Karpas-422 (cell line): ENCODE results near the gene FAM47B. TPM values are rescaled to one million over a fixed set of nuclear protein-coding genes. Genes with fewer than 3 reads are reported as not detected.

ENCODE experiments used
- DNase-seq: peaks from one replicate; pipeline ENCODE4 v3.0.0-alpha.2; 2015
- H2AFZ ChIP-seq: fragments of 200-600 bp; sonication (generic); 2 replicates; pipeline ENCODE4 v1.6.1; 2014; ENCODE audit warnings: antibody characterized with exemption, low read length, mixed read lengths
- H3K27ac ChIP-seq: fragments of 200-600 bp; sonication (generic); 2 replicates; pipeline ENCODE4 v1.5.1; 2014; ENCODE audit warnings: mild to moderate bottlenecking, low read length, moderate library complexity
- H3K27me3 ChIP-seq: fragments of 200-600 bp; sonication (generic); 2 replicates; pipeline ENCODE4 v1.6.1; 2014; ENCODE audit warnings: low read length, mixed read lengths
- H3K36me3 ChIP-seq: fragments of 200-600 bp; sonication (generic); 2 replicates; pipeline ENCODE4 v1.6.1; 2014; ENCODE audit warnings: low read length, mixed read lengths; ENCODE audit not compliant: insufficient read depth
- H3K4me1 ChIP-seq: fragments of 200-600 bp; sonication (generic); 2 replicates; pipeline ENCODE4 v1.6.1; 2014; ENCODE audit warnings: mild to moderate bottlenecking, low read length, mixed read lengths
- H3K4me2 ChIP-seq: fragments of 200-600 bp; sonication (generic); 2 replicates; pipeline ENCODE4 v1.6.1; 2014; ENCODE audit warnings: low read length, low read depth, mild to moderate bottlenecking; ENCODE audit not compliant: poor library complexity, severe bottlenecking
- H3K4me3 ChIP-seq: fragments of 200-600 bp; sonication (generic); 2 replicates; pipeline ENCODE4 v1.5.1; 2014; ENCODE audit warnings: mild to moderate bottlenecking, antibody characterized with exemption, low read length, mixed read lengths
- H3K79me2 ChIP-seq: fragments of 200-600 bp; sonication (generic); 2 replicates; pipeline ENCODE4 v1.6.1; 2014; ENCODE audit warnings: mild to moderate bottlenecking, low read length, mixed read lengths
- H3K9ac ChIP-seq: fragments of 200-600 bp; sonication (generic); 2 replicates; pipeline ENCODE4 v1.6.0; 2014; ENCODE audit warnings: low read length
- H3K9me2 ChIP-seq: fragments of 200-600 bp; sonication (generic), shearing (Covaris generic); replicated peaks from 2 replicates; pipeline ENCODE4 v1.6.0; 2014; ENCODE audit warnings: mild to moderate bottlenecking, low read length, moderate library complexity; ENCODE audit not compliant: insufficient read depth
- H3K9me3 ChIP-seq: fragments of 300-700, 200-600 bp; sonication (generic); 2 replicates; pipeline ENCODE4 v1.6.1; 2014; ENCODE audit warnings: low read length, mixed read lengths
- H4K20me1 ChIP-seq: fragments of 200-600 bp; sonication (generic); 2 replicates; pipeline ENCODE4 v1.6.1; 2014; ENCODE audit warnings: mild to moderate bottlenecking, antibody characterized with exemption, low read length, low read depth; ENCODE audit not compliant: insufficient read depth
- total RNA-seq: library from RNA; depleted of rRNA; stranded (reverse); fragments of >200 nt; shearing (Covaris generic); gene quantifications from 2 replicates; pipeline ENCODE4 v1.2.3, GENCODE V29; 2014; ENCODE audit warnings: low replicate concordance

Gene FAM47B
- total RNA-seq, 1 experiment from 2014 or later = not detected

DNA sequence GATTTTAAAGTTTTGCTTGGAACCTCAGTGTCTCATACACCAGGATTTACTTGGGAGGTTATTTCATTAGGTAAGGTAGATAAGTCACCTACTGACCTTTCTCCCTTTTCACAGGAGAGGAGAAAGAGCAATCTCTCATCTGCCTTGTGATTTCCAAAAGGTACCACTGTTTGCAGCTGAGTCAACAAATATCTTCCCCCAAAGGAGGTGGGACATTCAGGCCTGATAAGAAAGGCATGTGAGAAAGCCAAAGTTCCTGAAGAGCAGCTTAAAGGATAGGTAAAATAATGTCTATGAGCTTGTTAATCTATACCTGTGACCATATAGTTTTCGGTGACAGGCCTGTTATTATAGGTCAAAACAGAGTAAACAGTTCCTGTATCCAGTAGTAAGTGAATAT lies 45.0 kb downstream of the FAM47B start:
- H2AFZ ChIP-seq = no peak overlapping the region
- H3K9ac ChIP-seq = no peak overlapping the region
- H3K36me3 ChIP-seq = no peaks in the 10 kb centered on the region
- no peaks in the 10 kb centered on the region for H3K27me3 ChIP-seq
- no peaks in the 10 kb centered on the region for H3K79me2 ChIP-seq
- H3K9me2 ChIP-seq = no peaks in the 10 kb centered on the region
- no peak overlapping the region for H3K27ac ChIP-seq
- H3K9me3 ChIP-seq = peaks cover 28% of the 10 kb centered on the region
- H3K4me3 ChIP-seq = no peak overlapping the region
- DNase-seq = no peak
- H4K20me1 ChIP-seq = no peaks in the 10 kb centered on the region
- H3K4me1 ChIP-seq = no peaks in the 10 kb centered on the region
- no peak overlapping the region for H3K4me2 ChIP-seq
